K562 (cell line): ENCODE results near the gene COL4A2. TPM values are rescaled to one million over a fixed set of nuclear protein-coding genes. Genes with fewer than 3 reads are reported as not detected.

Experiments
- polyA plus RNA-seq, 8 experiments: library from polyadenylated mRNA; depleted of rRNA in 4 of 8; stranded (reverse) in 5 of 8; unstranded in 3 of 8; fragments of >200 nt; fragmentation: Nextera tagmentation in 2 of 8; fragmentation: Illumina TruSeq in 1 of 8; extraction: Ambion mirVana in 2 of 8; extraction: Trizol in 1 of 8; gene quantifications; 2 replicates each; pipeline versions ENCODE4 v1.2.1 to v1.2.3, GENCODE V29; 2011 to 2014; ENCODE audit warnings: inconsistent platforms in 1 of 8, missing spikeins in 1 of 8
- total RNA-seq, 7 experiments: library from RNA; depleted of rRNA in 6 of 7; stranded (reverse); fragments of >200 nt in 6 of 7; fragmentation: Illumina TruSeq in 2 of 7; extraction: Trizol in 2 of 7; gene quantifications; 2 replicates each; pipeline versions ENCODE4 v1.2.1 to v1.2.3, GENCODE V29; 2011 to 2021; ENCODE audit warnings: low replicate concordance in 1 of 7
- TF ChIP-seq, protein P1 (sequence below): sonication (generic); formaldehyde crosslinking; IDR thresholded peaks from 2 replicates; pipeline ENCODE4 v1.8.0; 2023; ENCODE audit warnings: missing genetic modification reagents, mild to moderate bottlenecking, borderline replicate concordance
- TF ChIP-seq, protein P2 (sequence below): fragments of 250-450 bp; sonication (Bioruptor Pico); IDR thresholded peaks from 2 replicates; pipeline ENCODE4 v1.9.0; 2021; ENCODE audit warnings: mild to moderate bottlenecking
- TF ChIP-seq, protein P3 (sequence below): sonication (generic); formaldehyde crosslinking; IDR thresholded peaks from 2 replicates; pipeline ENCODE4 v1.8.1; 2023; ENCODE audit warnings: missing genetic modification reagents, mild to moderate bottlenecking, borderline replicate concordance

The COL4A2 gene
- total and polyA plus RNA-seq, 9 of the 15 experiments (the other 6 are each of a cell fraction or from before 2014, with no cell fraction given): 0.13 to 15.2 (median 8.1) TPM

DNA sequence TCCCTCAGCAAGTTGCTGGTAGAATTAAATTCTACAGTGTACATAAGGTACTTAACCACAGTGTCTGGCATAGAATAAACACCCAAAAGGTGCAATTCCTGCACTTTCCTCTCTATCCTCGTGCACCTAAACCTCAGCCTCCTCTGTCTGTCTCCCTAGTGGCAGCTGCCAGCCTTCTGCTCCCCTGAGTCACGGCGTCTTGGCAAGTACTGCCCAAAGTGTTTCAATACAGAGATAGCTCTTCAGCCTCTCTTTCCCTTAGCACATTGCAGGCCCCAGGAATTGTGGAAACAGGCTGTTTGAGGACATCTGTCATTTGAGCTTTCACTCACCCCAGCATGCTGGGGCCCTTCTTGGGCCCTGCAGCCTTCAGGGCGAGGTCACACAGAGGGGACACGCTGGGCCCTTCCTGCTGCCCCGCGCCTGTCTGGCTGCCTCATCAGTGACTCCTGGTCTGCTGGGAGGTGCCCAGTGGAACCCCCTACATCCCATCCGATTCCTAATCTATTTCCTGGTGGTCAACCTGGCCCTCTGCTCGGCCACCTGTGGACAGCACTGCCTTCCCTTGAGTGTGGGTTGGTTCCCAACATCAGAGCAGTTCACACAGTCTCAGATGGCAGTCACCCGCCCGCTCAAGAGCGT lies 19.3 kb downstream of the COL4A2 start (continued):
- TF ChIP-seq, protein P1, sequence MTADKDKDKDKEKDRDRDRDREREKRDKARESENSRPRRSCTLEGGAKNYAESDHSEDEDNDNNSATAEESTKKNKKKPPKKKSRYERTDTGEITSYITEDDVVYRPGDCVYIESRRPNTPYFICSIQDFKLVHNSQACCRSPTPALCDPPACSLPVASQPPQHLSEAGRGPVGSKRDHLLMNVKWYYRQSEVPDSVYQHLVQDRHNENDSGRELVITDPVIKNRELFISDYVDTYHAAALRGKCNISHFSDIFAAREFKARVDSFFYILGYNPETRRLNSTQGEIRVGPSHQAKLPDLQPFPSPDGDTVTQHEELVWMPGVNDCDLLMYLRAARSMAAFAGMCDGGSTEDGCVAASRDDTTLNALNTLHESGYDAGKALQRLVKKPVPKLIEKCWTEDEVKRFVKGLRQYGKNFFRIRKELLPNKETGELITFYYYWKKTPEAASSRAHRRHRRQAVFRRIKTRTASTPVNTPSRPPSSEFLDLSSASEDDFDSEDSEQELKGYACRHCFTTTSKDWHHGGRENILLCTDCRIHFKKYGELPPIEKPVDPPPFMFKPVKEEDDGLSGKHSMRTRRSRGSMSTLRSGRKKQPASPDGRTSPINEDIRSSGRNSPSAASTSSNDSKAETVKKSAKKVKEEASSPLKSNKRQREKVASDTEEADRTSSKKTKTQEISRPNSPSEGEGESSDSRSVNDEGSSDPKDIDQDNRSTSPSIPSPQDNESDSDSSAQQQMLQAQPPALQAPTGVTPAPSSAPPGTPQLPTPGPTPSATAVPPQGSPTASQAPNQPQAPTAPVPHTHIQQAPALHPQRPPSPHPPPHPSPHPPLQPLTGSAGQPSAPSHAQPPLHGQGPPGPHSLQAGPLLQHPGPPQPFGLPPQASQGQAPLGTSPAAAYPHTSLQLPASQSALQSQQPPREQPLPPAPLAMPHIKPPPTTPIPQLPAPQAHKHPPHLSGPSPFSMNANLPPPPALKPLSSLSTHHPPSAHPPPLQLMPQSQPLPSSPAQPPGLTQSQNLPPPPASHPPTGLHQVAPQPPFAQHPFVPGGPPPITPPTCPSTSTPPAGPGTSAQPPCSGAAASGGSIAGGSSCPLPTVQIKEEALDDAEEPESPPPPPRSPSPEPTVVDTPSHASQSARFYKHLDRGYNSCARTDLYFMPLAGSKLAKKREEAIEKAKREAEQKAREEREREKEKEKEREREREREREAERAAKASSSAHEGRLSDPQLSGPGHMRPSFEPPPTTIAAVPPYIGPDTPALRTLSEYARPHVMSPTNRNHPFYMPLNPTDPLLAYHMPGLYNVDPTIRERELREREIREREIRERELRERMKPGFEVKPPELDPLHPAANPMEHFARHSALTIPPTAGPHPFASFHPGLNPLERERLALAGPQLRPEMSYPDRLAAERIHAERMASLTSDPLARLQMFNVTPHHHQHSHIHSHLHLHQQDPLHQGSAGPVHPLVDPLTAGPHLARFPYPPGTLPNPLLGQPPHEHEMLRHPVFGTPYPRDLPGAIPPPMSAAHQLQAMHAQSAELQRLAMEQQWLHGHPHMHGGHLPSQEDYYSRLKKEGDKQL (CRISPR knock-in tag): no peak
- TF ChIP-seq, protein P2, sequence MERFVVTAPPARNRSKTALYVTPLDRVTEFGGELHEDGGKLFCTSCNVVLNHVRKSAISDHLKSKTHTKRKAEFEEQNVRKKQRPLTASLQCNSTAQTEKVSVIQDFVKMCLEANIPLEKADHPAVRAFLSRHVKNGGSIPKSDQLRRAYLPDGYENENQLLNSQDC (CRISPR knock-in tag): no peak
- TF ChIP-seq, protein P3, sequence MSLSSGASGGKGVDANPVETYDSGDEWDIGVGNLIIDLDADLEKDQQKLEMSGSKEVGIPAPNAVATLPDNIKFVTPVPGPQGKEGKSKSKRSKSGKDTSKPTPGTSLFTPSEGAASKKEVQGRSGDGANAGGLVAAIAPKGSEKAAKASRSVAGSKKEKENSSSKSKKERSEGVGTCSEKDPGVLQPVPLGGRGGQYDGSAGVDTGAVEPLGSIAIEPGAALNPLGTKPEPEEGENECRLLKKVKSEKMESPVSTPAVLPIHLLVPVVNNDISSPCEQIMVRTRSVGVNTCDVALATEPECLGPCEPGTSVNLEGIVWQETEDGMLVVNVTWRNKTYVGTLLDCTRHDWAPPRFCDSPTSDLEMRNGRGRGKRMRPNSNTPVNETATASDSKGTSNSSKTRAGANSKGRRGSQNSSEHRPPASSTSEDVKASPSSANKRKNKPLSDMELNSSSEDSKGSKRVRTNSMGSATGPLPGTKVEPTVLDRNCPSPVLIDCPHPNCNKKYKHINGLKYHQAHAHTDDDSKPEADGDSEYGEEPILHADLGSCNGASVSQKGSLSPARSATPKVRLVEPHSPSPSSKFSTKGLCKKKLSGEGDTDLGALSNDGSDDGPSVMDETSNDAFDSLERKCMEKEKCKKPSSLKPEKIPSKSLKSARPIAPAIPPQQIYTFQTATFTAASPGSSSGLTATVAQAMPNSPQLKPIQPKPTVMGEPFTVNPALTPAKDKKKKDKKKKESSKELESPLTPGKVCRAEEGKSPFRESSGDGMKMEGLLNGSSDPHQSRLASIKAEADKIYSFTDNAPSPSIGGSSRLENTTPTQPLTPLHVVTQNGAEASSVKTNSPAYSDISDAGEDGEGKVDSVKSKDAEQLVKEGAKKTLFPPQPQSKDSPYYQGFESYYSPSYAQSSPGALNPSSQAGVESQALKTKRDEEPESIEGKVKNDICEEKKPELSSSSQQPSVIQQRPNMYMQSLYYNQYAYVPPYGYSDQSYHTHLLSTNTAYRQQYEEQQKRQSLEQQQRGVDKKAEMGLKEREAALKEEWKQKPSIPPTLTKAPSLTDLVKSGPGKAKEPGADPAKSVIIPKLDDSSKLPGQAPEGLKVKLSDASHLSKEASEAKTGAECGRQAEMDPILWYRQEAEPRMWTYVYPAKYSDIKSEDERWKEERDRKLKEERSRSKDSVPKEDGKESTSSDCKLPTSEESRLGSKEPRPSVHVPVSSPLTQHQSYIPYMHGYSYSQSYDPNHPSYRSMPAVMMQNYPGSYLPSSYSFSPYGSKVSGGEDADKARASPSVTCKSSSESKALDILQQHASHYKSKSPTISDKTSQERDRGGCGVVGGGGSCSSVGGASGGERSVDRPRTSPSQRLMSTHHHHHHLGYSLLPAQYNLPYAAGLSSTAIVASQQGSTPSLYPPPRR (CRISPR knock-in tag): no peak
